Breast epithelium (tissue), 4 donors: ENCODE measurements around the gene COA3. TPM values are rescaled to one million over a fixed set of nuclear protein-coding genes. Genes with fewer than 3 reads are reported as not detected.
A peak's percentile ranks its signal among the peaks of the same experiment; 100 is the strongest.

Experiments
- DNase-seq, 2 donors: peaks; one replicate each; pipeline ENCODE4 v3.0.0-alpha.2; 2019; ENCODE audit warnings: low spot score in 2 of 2
- H3K27ac ChIP-seq, 2 donors: fragments of 200-600 bp; sonication (generic) in 1 of 2; one replicate each; pipeline ENCODE4 v1.5.1; 2016 to 2019; ENCODE audit warnings: mild to moderate bottlenecking in 1 of 2
- H3K27me3 ChIP-seq, 2 donors: fragments of 200-600 bp; sonication (generic) in 1 of 2; one replicate each; pipeline versions ENCODE4 v1.5.1 to v1.6.0; 2017 to 2019; ENCODE audit warnings: control low read depth in 1 of 2, mild to moderate bottlenecking in 1 of 2
- H3K36me3 ChIP-seq: fragments of 200-600 bp; one replicate; pipeline ENCODE4 v1.5.1; 2019
- H3K4me1 ChIP-seq, 2 donors: fragments of 200-600 bp; sonication (generic); one replicate each; pipeline ENCODE4 v1.5.1; 2016 to 2019; ENCODE audit warnings: control low read depth in 1 of 2
- H3K4me3 ChIP-seq, 3 donors: fragments of 200-600 bp; sonication (generic); 1 replicate in 2 of 3; 2 replicates in 1 of 3; pipeline ENCODE4 v1.5.1; 2016 to 2019; ENCODE audit warnings: mild to moderate bottlenecking in 3 of 3, moderate library complexity in 2 of 3
- H3K9me3 ChIP-seq, 2 donors: fragments of 200-600 bp; sonication (generic) in 1 of 2; one replicate each; pipeline ENCODE4 v1.5.1; 2016 to 2019; ENCODE audit warnings: control low read depth in 1 of 2
- POLR2A ChIP-seq: fragments of 450-650 bp; IDR thresholded peaks from one replicate; pipeline ENCODE4 v1.6.1; 2016; ENCODE audit warnings: antibody characterized with exemption, mild to moderate bottlenecking, moderate library complexity
- POLR2AphosphoS5 ChIP-seq, 3 donors: sonication (generic); formaldehyde crosslinking; IDR thresholded peaks; one replicate each; pipeline ENCODE4 v1.6.1; 2017; ENCODE audit warnings: antibody characterized with exemption in 3 of 3
- intact Hi-C: fragments of 100-400 bp; cut with DNase I; formaldehyde crosslinking; loops from one replicate; pipeline ENCODE4 v1.15.1; 2023; ENCODE audit warnings: low total_unique reads
- total RNA-seq, 3 donors: library from RNA; depleted of rRNA; stranded (reverse); fragments of >200 nt; gene quantifications; one replicate each; pipeline ENCODE4 v1.1.0, GENCODE V29; 2016
- TF ChIP-seq, protein P1 (sequence below), 3 donors: fragments of 450-650 bp; IDR thresholded peaks; one replicate each; pipeline ENCODE4 v1.5.1; 2016 to 2017; ENCODE audit warnings: antibody characterized with exemption in 3 of 3, mild to moderate bottlenecking in 3 of 3, moderate library complexity in 3 of 3

COA3 gene
- total RNA-seq, 3 donors from 2014 or later = 52.6 to 74.1 (median 72.8) TPM

DNA sequence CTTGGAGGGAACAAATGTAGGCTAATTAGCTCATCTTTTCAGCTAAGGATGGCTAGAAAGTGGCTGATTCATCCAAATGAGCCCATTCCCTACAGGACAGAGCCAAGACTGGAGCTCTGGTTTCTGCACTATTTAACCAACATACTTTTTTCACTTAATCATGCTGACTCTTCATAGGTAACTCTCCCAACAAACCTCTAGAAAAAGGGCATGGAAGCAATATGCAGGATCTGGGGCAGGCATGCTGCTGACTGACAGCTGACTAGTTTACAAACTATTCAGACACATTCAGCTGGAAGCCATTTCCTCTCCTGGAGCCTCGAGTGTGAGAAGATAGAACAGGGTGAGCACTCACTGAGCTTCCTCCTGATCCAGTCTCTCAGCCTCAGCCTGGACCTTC, 19.4 kb upstream of the COA3 start:
- H3K36me3 ChIP-seq = peaks cover 11% of the 10 kb centered on the region
- no peaks in the 10 kb centered on the region for H3K27me3 ChIP-seq
- intact Hi-C loops = no loop called here
- no peaks in the 10 kb centered on the region for H3K9me3 ChIP-seq
- H3K4me3 ChIP-seq = no peak overlapping the region
- TF ChIP-seq POLR2A (no peak), POLR2AphosphoS5 (IDR thresholded peaks at IDR 0.05) (no peak)
- TF ChIP-seq, protein P1, sequence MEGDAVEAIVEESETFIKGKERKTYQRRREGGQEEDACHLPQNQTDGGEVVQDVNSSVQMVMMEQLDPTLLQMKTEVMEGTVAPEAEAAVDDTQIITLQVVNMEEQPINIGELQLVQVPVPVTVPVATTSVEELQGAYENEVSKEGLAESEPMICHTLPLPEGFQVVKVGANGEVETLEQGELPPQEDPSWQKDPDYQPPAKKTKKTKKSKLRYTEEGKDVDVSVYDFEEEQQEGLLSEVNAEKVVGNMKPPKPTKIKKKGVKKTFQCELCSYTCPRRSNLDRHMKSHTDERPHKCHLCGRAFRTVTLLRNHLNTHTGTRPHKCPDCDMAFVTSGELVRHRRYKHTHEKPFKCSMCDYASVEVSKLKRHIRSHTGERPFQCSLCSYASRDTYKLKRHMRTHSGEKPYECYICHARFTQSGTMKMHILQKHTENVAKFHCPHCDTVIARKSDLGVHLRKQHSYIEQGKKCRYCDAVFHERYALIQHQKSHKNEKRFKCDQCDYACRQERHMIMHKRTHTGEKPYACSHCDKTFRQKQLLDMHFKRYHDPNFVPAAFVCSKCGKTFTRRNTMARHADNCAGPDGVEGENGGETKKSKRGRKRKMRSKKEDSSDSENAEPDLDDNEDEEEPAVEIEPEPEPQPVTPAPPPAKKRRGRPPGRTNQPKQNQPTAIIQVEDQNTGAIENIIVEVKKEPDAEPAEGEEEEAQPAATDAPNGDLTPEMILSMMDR (IDR thresholded peaks at IDR 0.05) = no peak
- H3K27ac ChIP-seq = no peak overlapping the region
- no peak for DNase-seq
- no peaks in the 10 kb centered on the region for H3K4me1 ChIP-seq

DNA sequence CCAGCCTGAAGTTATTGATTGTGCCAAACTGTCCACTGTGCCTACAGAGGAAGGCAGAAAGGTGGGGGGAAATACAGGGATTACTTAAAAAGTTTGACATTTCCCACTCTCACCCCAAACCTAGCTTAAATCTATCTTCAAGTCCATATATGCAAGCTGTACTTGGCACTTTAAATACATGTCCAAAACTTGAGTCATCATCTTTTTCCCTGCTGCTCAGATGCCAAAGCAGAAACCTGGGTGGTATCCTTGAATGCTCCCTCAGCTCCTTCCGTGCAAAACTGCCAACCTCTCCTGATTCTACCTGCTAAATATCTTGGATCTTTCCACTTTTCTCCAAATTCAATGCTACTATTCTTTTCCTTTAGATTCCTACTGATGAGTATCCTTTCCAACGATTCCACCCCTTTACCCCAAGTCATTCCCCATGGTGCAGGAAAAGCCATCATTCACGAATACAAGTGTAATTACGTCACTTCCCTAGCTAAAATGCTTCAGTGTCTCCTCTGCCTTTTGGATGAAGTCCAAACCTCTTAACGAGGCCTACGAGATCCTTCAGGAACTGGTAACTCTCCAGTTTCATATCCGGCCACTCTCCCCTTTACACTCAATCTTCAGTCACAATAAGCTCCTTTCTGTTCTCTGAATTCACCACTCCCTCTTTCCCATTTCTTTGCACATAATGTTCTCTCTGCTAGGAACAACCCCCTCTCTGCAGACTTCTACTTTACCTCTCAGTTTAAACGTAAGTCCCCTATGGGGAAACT, 16.3 kb upstream of the COA3 start:
- no peak overlapping the region for H3K4me3 ChIP-seq
- intact Hi-C loops = no loop called here
- no peaks in the 10 kb centered on the region for H3K27me3 ChIP-seq
- no peaks in the 10 kb centered on the region for H3K9me3 ChIP-seq
- no peak overlapping the region for H3K27ac ChIP-seq
- no peak for DNase-seq
- peaks cover 15% of the 10 kb centered on the region for H3K36me3 ChIP-seq
- H3K4me1 ChIP-seq = no peaks in the 10 kb centered on the region
- TF ChIP-seq POLR2AphosphoS5 (IDR thresholded peaks at IDR 0.05) (no peak), POLR2A (no peak)
- TF ChIP-seq, protein P1 (IDR thresholded peaks at IDR 0.05) = no peak

DNA sequence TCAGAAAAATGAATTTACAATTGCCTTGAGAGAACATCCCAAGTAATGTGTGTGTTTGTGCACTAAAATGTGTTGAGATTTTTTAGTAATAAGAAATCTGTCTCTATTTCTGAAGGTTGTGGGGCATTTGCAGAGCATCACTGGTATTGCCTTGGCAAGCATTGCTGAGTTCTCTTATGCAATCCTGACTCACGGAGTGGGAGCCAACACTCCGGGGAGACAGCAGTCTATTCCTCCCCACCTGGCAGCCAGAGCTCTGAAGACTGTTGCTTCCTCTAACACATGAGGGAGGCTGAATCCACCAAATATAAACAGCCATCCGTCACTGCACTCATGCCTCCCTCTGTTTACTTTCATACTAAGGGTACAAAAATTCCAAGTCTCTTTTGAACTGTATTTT, 10.7 kb upstream of the COA3 start:
- no peaks in the 10 kb centered on the region for H3K27me3 ChIP-seq
- peaks cover 4% of the 10 kb centered on the region for H3K36me3 ChIP-seq
- no peak for TF ChIP-seq POLR2A
- TF ChIP-seq, protein P1 (IDR thresholded peaks at IDR 0.05) = no peak
- TF ChIP-seq POLR2AphosphoS5 (IDR thresholded peaks at IDR 0.05) = no peak
- H3K4me1 ChIP-seq = no peaks in the 10 kb centered on the region
- intact Hi-C loops = no loop called here
- peak in 1 of 2 donors; percentile 37 for DNase-seq
- no peaks in the 10 kb centered on the region for H3K9me3 ChIP-seq
- H3K27ac ChIP-seq = no peak overlapping the region
- no peak overlapping the region for H3K4me3 ChIP-seq

DNA sequence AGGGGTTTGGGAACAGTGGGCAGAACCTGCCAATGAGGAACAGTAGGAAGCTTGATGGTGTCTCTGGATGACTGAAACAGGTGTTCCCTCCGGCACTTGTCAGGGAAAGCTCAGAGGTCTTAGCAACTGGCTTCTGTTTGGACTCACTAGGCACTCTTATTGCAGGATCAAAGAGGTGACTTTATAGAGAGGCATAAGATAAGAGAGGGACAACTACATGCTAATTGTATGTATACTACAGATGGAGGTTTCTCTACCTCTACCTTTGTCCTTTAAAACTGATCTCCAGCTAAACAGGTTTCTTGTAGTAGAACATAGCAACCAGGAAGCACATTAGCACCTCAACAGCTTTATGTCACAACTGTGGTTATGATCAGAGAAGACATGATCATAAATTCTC, 7.7 kb upstream of the COA3 start:
- H3K4me3 ChIP-seq = no peak overlapping the region
- no peak overlapping the region for H3K27ac ChIP-seq
- TF ChIP-seq, protein P1 (IDR thresholded peaks at IDR 0.05) = no peak
- no peak for TF ChIP-seq POLR2A
- no peak for TF ChIP-seq POLR2AphosphoS5 (IDR thresholded peaks at IDR 0.05)
- no peaks in the 10 kb centered on the region for H3K4me1 ChIP-seq
- DNase-seq = no peak
- H3K9me3 ChIP-seq = no peaks in the 10 kb centered on the region
- intact Hi-C loops = no loop called here
- no peaks in the 10 kb centered on the region for H3K27me3 ChIP-seq
- peaks cover 4% of the 10 kb centered on the region for H3K36me3 ChIP-seq

DNA sequence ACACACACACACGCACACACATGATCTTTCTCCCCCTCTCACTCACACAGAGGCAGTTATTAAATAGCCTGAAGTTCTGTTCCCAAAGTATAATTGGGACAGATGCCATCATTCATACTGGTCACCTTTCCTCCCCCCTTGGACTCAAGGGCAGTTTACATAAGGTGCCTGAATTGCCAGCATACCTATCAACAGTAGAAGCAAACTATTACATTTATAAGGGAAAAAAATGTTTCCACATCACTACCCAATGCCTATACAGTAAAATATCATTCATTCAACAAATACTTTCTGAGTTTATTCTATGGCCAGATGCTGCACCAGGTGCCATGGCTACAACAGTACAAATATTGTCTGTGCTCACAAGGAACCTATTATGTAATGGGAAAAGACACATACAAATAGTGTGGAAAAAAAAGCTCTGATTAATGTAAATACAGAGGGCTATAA, 6.4 kb upstream of the COA3 start:
- intact Hi-C loops = no loop called here
- Histone ChIP-seq H3K27ac (peak overlapping the region; percentile 83 to 85), H3K36me3 (no peaks in the 10 kb centered on the region), H3K9me3 (no peaks in the 10 kb centered on the region), H3K4me1 (no peaks in the 10 kb centered on the region), H3K27me3 (no peaks in the 10 kb centered on the region), H3K4me3 (no peak overlapping the region)
- DNase-seq = no peak
- peak in 1 of 3 donors; percentile 53 for TF ChIP-seq POLR2AphosphoS5 (IDR thresholded peaks at IDR 0.05)
- no peak for TF ChIP-seq POLR2A
- TF ChIP-seq, protein P1 (IDR thresholded peaks at IDR 0.05) = no peak
